ENCODE measurements around the gene FHIT. TPM values are rescaled to one million over a fixed set of nuclear protein-coding genes. Genes with fewer than 3 reads are reported as not detected.

FHIT gene
- total and polyA plus RNA-seq, 9 donors: 5.1 to 11.8 (median 9.5) TPM

DNA sequence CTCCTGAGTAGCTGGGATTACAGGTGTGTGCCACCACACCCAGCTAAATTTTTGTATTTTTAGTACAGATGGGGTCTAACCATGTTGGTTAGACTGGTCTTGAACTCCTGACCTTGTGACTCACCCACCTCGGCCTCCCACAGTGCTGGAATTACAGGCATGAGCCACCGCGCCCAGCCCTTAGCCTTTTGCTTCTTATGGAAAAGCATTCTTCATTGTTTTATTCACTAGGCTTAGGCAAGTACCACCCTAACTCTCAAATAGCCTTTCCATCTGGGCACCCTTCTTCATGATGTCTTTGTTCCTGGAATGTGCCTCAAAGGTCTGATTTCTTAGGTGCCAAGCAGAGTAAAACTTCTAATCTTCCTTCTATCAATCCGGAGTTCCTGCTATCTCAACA lies 641.8 kb downstream of the FHIT start:
- H3K27ac ChIP-seq: no peak overlapping the region
- DNase-seq: no peak
- 85 to 93% (median 91%) methylated on average over 4 of the region's 4 CpGs for WGBS, 3 donors
- H3K4me1 ChIP-seq (ENCODE audit: insufficient read depth): no peaks in the 10 kb centered on the region
- TF ChIP-seq POLR2A (IDR thresholded peaks at IDR 0.05): no peak
- TF ChIP-seq, protein P1, sequence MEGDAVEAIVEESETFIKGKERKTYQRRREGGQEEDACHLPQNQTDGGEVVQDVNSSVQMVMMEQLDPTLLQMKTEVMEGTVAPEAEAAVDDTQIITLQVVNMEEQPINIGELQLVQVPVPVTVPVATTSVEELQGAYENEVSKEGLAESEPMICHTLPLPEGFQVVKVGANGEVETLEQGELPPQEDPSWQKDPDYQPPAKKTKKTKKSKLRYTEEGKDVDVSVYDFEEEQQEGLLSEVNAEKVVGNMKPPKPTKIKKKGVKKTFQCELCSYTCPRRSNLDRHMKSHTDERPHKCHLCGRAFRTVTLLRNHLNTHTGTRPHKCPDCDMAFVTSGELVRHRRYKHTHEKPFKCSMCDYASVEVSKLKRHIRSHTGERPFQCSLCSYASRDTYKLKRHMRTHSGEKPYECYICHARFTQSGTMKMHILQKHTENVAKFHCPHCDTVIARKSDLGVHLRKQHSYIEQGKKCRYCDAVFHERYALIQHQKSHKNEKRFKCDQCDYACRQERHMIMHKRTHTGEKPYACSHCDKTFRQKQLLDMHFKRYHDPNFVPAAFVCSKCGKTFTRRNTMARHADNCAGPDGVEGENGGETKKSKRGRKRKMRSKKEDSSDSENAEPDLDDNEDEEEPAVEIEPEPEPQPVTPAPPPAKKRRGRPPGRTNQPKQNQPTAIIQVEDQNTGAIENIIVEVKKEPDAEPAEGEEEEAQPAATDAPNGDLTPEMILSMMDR (IDR thresholded peaks at IDR 0.05): no peak
- TF ChIP-seq EP300 (IDR thresholded peaks at IDR 0.05): no peak
- H3K9me3 ChIP-seq: no peaks in the 10 kb centered on the region
- intact Hi-C loops (cut with DNase I): no loop called here
- no peaks in the 10 kb centered on the region for H3K36me3 ChIP-seq
- no peaks in the 10 kb centered on the region for H3K27me3 ChIP-seq
- H3K4me3 ChIP-seq: no peak overlapping the region

DNA sequence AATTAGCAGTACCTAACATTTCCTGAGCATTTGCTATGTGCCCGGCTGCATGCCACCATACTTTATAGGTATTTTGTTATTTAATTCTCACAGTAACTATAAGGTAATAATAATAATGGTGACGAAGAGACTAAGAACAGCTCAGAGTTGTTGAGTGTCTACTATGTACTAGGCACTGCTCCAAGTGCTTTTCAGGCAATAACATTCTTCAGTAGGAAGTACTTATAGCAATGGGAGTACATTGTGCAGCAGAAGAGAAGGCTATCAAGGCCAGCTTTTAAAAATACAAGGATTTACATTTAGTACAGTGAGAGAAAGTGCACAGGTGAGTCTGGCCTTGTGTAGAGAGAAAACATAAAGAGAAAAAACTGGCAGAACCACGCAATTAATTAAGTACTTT lies 647.4 kb downstream of the FHIT start:
- Histone ChIP-seq H3K4me3 (no peak overlapping the region), H3K27me3 (no peaks in the 10 kb centered on the region), H3K36me3 (no peaks in the 10 kb centered on the region), H3K27ac (no peak overlapping the region), H3K4me1 (ENCODE audit: insufficient read depth) (no peaks in the 10 kb centered on the region), H3K9me3 (no peaks in the 10 kb centered on the region)
- intact Hi-C loops (cut with DNase I): no loop called here
- WGBS, 3 donors: 90 to 97% (median 91%) methylated on average over 3 of the region's 3 CpGs
- TF ChIP-seq POLR2A (IDR thresholded peaks at IDR 0.05) (no peak), EP300 (IDR thresholded peaks at IDR 0.05) (no peak)
- TF ChIP-seq, protein P1 (IDR thresholded peaks at IDR 0.05): no peak
- no peak for DNase-seq

DNA sequence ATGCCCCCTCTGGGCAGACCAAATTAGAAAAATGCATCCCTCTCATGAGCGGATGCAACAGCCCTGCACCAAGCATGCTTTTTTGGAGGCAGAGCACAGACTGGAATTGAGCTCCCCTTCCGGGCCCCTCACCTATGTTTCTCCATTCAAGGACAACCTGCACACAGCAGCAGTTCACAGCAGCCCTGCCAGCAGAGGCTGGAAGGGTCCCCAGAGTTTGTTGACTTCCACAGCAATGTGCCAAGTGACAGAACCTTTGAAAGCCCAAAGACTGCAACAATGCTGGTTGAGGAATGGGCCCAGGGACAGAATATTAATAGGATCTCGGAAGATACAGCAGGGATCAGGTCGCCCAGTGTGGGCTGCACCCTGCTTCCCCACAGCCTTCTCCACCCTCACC lies 650.4 kb downstream of the FHIT start:
- Histone ChIP-seq H3K9me3 (no peaks in the 10 kb centered on the region), H3K36me3 (no peaks in the 10 kb centered on the region), H3K27me3 (no peaks in the 10 kb centered on the region), H3K4me3 (no peak overlapping the region), H3K27ac (no peak overlapping the region), H3K4me1 (ENCODE audit: insufficient read depth) (no peaks in the 10 kb centered on the region)
- 87 to 96% (median 88%) methylated on average over 4 of the region's 4 CpGs for WGBS, 3 donors
- DNase-seq: no peak
- TF ChIP-seq, protein P1 (IDR thresholded peaks at IDR 0.05): no peak
- TF ChIP-seq POLR2A (IDR thresholded peaks at IDR 0.05): no peak
- intact Hi-C loops (cut with DNase I): no loop called here

DNA sequence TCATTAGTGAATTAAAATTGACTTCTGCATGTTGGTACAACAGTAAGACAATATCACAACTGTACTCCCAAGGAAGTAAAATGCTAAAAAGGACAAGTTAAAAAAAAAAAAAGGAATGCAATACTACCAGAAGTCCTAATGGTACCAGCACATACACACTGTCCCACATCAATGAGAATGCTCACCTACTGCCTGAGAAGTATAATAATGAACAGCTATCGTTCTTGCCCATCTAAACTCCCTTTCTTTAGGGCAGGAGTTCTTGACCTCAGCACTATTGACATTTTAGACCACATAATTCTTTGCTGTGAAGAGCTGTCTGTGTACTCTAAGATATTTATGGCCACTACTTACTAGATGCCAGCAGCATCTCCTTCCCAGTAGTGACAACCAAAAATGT lies 651.7 kb downstream of the FHIT start:
- Histone ChIP-seq H3K36me3 (no peaks in the 10 kb centered on the region), H3K9me3 (no peaks in the 10 kb centered on the region), H3K27me3 (no peaks in the 10 kb centered on the region), H3K27ac (no peak overlapping the region), H3K4me1 (ENCODE audit: insufficient read depth) (no peaks in the 10 kb centered on the region), H3K4me3 (no peak overlapping the region)
- intact Hi-C loops (cut with DNase I): no loop called here
- WGBS, 3 donors: 63 to 84% (median 79%) methylated on average over 1 of the region's 1 CpG
- TF ChIP-seq EP300 (IDR thresholded peaks at IDR 0.05) (no peak), POLR2A (IDR thresholded peaks at IDR 0.05) (no peak)
- TF ChIP-seq, protein P1 (IDR thresholded peaks at IDR 0.05): no peak
- no peak for DNase-seq

DNA sequence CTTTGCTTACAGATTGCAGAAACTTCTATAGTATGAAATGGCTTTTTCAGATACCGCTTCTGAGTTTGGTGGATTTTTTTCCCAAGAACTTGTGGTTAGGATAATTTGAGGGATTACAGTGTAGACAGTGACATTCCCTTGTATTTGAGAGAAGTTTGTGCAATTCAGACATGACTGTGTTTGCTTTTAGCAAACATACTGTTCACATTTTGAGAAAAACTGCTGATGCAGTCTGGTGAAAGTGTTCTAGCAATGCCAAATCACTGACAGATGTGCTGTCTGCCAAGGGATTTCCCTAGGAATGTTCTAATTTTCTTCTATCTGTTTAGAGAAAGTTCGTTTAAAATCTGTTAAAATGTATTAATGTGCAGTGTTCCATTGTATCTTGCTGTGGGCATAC lies 652.6 kb downstream of the FHIT start:
- 27 to 32% (median 32%) methylated on average over 2 of the region's 2 CpGs for WGBS, 3 donors
- peaks cover 1% of the 10 kb centered on the region for H3K4me1 ChIP-seq (ENCODE audit: insufficient read depth)
- H3K27me3 ChIP-seq: no peaks in the 10 kb centered on the region
- no peaks in the 10 kb centered on the region for H3K9me3 ChIP-seq
- no peak overlapping the region for H3K4me3 ChIP-seq
- DNase-seq: no peak
- TF ChIP-seq, protein P1 (IDR thresholded peaks at IDR 0.05): no peak
- TF ChIP-seq EP300 (IDR thresholded peaks at IDR 0.05) (no peak), POLR2A (IDR thresholded peaks at IDR 0.05) (no peak)
- H3K27ac ChIP-seq: no peak overlapping the region
- no peaks in the 10 kb centered on the region for H3K36me3 ChIP-seq
- intact Hi-C loops (cut with DNase I): no loop called here

Data from ovary (tissue), 9 donors.